ENCODE measurements around the gene PLOD1. TPM values are rescaled to one million over a fixed set of nuclear protein-coding genes. Genes with fewer than 3 reads are reported as not detected.

PLOD1 gene
- total RNA-seq, 1 donor from 2014 or later: 64.4 TPM

DNA sequence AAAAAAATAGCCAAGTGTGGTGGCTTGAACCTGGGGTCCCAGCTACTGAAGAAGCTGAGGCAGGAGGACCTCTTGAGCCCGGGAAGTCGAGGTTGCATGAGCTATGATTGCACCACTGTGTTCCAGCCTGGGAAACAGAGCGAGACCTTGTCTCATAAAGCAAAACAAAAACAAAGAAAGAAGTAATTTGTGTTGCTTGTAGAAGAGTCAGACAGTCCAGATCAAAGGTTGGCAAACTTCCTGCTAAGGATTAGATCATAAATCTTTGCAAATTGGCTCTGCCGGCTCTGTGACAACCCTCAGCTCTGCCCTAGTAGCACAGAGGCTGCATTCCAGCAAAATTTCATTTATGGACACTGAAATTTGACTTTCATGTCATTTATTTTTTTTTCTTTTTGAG, 26.7 kb downstream of the PLOD1 start:
- DNase-seq: no peak
- ATAC-seq: peak; percentile 16
- intact Hi-C loops (cut with micrococcal nuclease): no loop called here

DNA sequence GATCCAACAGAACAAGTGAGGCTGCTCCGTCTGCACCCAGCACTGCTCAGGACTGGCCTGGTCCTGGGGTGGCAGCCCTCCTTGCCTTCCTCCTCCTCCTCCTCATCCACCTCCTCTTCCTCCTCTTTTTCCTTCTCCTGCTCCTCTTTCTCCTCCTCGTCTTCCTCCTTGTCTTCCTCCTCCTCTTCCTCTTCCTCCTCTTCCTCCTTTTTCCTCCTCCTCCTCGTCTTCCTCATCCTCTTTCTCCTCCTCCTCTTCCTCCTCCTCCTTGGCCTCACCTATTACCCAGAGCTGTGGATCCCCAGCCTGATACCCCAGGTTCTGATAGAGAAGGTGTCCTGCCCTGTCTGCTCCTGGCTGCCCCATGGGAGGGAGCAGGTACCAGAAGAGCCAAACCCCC, 29.1 kb downstream of the PLOD1 start:
- no peak for ATAC-seq
- intact Hi-C loops (cut with micrococcal nuclease): no loop called here
- DNase-seq: no peak

DNA sequence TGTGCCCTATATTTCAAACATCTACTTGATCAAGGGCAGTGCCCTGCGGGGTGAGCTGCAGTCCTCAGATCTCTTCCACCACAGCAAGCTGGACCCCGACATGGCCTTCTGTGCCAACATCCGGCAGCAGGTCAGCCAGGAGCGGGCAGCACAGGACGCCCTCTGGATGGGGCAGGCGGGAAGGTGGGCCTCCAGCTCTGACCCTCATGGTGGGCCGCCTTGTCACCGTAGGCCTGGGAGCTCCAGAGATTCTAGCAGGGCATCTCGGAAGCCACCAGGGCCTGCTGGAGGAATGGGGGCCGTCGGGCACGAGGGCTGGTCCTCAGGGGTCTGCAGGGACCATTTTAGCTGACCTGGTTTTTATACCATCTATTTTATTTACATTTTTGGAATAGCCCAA, 30.1 kb downstream of the PLOD1 start:
- intact Hi-C loops (cut with micrococcal nuclease): no loop called here
- no peak for ATAC-seq
- DNase-seq: no peak

DNA sequence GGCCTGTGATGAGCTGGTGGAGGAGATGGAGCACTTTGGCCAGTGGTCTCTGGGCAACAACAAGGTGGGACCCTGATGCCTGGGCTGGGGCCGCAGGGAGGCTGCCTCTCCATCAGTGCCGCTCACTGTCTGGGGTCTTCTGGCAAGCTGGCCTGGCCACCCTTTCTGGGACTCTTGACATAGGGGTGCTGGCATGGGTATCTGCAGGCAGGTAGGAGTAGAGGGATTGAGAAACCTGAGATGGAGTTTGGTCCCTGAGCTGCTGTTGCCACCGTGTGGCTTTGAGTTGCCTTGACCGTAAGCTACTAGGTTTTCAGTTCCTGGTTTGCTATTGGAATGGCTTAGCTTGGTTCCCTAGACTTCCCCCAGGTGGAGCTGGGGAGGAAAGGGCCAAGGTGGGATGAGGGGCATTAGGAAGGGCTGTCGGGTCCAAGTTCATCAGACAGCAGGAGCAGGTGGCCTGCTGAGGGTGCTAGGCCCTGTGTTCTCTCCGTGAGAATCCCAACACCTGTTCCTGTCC, 32.6 kb downstream of the PLOD1 start:
- no peak for DNase-seq
- intact Hi-C loops (cut with micrococcal nuclease): no loop called here
- ATAC-seq: peak; percentile 62

DNA sequence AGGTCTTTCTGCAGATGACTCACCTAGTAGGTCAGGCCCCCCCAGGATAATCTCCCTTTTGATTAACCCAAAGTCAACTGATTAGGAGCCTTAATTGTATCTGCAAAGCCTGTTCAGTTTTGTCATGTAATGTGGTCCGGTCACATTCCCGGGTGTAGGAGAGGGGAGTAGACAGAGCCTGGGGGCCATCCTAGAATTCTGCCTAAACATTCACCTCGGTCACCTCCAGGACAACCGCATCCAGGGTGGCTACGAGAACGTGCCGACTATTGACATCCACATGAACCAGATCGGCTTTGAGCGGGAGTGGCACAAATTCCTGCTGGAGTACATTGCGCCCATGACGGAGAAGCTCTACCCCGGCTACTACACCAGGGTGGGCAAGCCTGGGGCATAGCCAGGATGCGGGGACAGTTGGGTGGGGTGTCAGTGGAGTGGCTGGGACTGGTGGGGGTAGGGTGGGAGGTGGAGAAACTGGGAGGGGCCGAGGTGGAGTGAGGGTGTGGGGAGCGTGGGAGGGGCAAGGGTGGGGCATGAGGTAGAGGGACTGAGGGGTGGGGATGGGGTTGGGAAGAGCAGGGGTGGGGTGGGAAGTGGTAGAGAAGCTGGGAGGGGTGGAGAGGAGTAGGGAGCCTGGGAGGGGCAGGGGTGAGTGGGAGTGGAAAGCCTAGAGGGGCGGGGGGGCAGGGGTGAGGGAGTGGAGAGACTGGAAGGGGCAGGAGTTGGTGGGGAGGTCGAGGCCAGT, 36.1 kb downstream of the PLOD1 start:
- intact Hi-C loops (cut with micrococcal nuclease): no loop called here
- ATAC-seq (no peak), DNase-seq (no peak)

DNA sequence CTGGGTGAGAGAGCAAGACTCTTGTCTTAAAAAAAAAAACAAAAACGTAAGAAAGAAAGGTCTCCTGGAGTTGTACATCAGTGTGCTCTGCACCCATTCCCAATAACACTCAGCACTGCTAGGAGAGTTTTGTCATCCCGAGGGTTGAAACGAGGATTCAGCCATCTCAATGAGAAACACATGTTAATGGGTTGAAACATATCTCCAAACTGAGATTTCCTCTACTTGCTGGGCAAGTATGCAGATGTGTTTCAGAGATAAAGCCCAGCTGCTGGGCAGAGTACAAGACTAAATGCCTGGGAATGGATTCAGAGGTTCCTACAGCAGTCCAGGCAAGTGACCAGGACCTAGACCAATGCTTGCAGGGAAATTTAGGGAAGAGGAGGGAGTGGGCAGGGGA, 43.1 kb downstream of the PLOD1 start:
- ATAC-seq (no peak), DNase-seq (no peak)
- intact Hi-C loops (cut with micrococcal nuclease): loop anchor here (5.0 kb wide), 1 partner anchor 70 kb away; no protein-coding TSS in a partner anchor

DNA sequence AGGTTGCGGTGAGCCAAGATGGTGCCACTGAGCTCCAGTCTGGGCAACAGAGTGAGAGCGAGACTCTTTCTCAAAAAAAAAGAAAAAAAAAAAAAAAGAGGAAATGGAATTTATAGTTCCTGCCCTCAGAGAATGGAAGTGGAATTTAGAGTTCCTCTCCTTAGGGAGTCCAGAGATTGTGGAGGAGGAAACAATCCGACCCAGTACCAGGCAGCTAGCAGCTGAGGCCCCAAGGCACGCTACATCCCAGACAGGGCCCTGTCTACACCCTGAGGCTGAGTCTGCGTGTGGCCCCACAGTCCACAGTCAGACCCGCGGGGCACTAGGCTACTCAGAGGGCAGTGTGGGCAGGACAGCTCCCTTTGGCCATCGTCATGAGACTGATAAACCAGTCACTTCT, 43.8 kb downstream of the PLOD1 start:
- ATAC-seq: no peak
- intact Hi-C loops (cut with micrococcal nuclease): loop anchor here (5.0 kb wide), 1 partner anchor 71 kb away; no protein-coding TSS in a partner anchor
- no peak for DNase-seq

DNA sequence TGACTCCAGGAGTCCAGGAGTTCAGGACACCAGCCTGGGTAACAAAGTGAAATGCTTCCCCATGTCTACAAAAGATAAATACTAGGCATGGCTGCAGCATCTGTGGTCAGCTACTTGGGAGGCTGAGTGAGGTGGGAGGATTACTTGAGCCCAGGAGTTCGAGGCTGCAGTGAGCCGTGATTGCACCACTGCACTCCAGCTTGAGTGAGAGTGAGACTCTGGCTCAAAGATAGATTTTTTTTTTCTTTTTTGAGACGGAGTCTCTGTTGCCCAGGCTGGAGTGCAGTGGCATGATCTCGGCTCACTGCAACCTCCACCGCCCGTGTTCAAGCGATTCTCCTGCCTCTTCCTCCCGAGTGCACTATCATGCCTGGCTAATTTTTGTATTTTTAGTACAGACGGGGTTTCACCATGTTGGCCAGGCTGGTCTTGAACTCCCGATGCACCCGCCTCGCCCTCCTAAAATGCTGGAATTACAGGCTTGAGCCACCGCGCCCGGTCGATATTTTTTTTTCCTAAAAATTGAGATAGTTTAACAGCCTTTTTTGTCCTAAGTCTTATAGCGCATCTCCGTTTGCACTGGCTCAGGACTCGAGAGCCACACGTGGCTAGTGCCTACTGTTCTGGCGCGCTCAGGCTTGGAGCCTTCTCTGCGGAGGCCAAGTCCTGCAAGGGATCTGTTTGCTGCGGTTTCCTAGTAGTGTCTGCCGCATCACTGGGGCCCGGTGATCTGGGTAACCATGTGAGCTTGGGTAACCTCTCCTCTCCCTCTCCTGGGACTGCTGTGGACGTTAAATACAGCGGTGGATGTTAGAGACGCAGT, 44.7 kb downstream of the PLOD1 start:
- ATAC-seq (peak; percentile 40), DNase-seq (no peak)
- intact Hi-C loops (cut with micrococcal nuclease): loop anchor here (5.0 kb wide), 1 partner anchor 72 kb away; no protein-coding TSS in a partner anchor

DNA sequence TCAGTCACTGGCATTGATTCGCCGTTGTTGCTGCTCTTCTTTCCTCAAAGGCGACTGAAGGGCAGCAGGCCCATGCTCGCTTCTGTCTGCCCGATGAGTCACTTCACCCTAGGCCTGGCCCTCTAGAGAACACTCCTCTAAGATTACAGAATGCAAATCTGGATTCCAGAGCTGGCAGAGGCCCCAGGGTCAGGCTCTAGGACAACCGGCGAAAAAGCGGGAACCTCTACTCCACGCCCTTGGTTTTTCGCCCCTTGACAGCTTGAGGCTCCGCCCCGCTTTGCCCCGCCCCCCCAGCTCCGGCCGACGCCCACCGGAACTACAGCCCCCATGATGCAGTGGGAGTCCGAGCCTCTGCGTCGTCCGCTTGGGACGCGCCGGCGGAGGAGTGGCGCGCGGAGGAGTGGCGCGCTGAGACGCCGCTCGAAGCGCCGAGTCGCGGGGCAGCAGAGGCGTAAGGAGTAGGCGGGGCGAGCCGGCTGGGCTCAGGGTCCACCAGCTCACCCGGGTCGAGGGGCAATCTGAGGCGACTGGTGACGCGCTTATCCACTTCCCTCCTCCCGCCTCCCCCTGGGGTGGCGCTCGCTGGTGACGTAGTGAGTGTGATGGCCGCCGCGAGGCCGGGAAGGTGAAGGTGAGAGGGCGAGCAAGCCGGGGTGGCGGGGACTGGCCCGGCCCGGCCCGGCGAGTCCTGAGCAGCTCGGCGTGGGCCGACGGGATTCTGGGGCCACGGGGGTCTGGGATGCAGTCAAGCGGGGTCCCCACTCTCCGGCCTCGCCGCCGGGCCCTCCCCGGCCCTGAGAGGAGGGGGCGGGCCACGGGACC, 45.5 kb downstream of the PLOD1 start, which contains the start of gene MFN2:
Gene MFN2 (plus strand): TSS at position 594 of the 825 bp plus-strand sequence. CDS start 8,725 bp downstream, outside the sequence.
- intact Hi-C loops (cut with micrococcal nuclease): loop anchor here (5.0 kb wide), 1 partner anchor 73 kb away; no protein-coding TSS in a partner anchor
- DNase-seq (peak; percentile 98), ATAC-seq (peak; percentile 88)

DNA sequence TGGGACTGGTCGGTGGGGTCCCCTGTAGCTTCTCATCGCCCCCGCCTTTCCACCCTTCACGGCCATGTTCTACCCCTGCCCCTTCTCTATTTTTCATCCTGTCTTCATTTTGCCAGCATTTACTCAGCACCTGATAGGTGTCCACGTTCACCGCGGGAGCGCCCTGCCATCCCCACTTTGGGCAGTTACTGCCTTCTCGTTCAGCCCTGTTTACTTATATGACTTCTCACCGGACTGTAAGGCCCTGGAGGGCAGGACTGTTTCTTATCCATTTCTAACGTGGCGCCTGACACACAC, 46.1 kb downstream of the PLOD1 start:
- DNase-seq (no peak), ATAC-seq (no peak)
- intact Hi-C loops (cut with micrococcal nuclease): no loop called here

DNA sequence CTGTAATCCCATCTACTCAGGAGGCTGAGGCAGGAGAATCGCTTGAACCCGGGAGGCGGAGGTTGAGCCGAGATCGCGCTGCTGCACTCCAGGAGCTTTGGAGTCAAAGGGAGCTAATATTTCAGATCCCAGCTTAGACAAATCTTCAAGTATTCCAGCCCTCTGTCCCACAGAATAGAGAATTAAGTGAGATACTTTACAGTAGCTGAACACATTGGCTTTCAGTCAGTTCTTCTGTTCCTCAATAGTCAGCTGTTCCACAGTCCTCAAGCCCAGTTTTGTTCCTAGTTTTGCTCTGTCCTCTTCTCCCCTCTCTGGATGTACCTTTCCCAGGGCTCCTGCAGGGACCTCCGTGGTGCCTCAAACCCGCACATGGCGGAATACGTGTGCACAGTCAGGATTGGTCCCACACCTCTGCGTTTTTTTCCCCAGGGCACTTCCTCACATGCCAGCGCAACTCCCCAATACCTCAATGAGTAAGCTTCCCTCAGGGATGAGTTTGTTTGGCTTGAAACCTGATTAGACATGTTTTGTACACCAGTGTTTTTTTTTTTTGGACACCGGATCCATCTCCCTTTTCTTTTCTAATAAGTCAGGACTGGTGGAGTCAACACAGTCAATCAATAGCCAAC, 47.0 kb downstream of the PLOD1 start:
- intact Hi-C loops (cut with micrococcal nuclease): no loop called here
- no peak for ATAC-seq
- no peak for DNase-seq

DNA sequence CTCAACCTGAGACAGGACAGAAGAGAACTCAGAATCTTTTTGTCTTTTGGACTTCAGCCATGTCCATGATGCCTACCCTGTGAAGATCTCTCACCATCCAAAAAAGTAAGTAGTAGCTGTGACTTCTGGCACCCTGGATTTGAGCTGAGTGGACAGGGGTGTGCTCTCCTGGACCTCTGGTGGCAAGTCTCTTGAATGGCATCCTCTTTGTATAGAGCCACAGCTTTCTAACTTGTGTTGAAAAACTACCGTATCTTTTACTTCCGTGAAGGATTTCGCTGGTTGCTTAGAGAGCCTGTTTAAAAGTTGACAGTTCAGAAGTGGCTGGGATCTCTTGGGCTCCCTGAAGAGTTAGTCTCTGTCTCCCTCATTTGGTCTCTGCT, 47.5 kb downstream of the PLOD1 start:
- DNase-seq (no peak), ATAC-seq (no peak)
- intact Hi-C loops (cut with micrococcal nuclease): no loop called here

DNA sequence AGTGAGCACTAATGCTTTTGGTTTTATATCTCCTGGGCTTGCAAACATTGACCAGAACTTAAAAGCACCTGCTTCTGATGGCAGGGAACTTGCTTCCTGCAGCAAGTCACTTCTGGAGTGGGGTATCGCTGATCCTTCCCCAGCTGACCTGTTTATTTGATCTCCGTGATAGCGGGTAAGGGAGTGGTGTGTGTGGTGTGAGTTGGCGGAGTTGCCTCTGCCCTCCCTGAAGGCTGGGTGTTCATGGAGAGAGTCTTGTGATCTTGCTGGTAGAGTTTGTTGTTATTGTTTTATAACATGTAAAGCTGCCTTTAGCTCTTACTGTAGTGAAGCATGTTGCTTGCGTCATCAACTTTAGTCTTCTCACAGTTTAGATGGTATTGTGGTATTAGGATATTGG, 49.6 kb downstream of the PLOD1 start:
- intact Hi-C loops (cut with micrococcal nuclease): no loop called here
- DNase-seq (no peak), ATAC-seq (no peak)

DNA sequence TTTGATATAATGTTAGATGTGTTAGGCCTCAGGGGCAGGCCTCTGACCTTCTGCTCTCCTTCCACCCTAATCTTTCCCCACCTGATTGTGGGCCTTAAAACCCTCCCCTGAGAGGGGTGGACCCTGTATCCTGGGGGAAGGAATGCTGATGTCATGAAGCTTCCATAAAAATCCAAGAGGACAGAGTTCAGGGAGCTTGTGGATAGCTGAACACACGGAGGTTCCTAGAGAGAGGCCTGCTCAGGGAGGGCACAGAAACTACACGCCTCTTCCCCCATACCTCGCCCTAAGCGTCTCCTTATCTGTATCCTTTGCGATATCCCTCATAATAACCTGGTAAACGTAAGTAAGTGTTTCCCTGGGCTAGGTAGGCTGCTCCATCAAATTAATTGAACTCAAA, 50.1 kb downstream of the PLOD1 start:
- ATAC-seq (no peak), DNase-seq (no peak)
- intact Hi-C loops (cut with micrococcal nuclease): no loop called here

DNA sequence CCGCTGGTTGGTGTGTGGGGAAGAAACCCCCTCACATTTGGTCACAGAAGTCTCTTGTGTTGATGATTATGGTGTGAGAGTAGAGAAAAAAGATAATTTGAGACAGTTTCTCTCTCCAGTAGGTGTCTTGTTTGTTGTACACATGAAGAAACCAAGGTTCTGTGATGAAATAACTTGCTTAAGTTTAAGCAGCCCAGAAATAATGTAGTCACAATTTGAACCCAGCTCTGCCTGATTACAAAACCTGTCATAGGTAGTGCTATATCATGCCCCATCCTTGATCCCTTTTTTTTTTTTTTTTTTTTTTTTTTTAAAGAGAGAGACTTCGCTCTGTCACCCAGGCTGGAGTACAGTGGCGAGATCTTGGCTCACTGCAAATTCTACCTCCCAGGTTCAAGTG, 50.7 kb downstream of the PLOD1 start:
- intact Hi-C loops (cut with micrococcal nuclease): no loop called here
- ATAC-seq (no peak), DNase-seq (no peak)

DNA sequence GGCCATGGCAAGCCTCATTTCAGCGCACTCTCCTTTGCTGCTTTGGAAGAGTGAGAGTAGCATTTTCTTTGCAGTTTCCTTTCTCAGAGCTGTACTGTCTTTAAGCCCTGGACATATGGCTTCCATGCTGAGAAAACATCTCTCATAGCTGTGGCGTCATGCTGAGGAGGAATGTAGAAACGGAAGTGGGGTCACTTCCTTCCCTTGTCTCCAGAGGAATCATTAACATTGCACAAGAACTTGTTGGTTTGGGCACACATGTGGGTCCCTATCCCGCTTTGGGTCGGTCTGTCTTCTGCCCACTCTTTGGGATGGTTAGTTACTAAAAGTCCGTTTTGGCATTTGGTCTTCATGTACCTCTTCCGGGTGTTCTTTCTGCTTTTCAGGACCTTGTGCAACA, 51.3 kb downstream of the PLOD1 start:
- ATAC-seq: no peak
- no peak for DNase-seq
- intact Hi-C loops (cut with micrococcal nuclease): no loop called here

DNA sequence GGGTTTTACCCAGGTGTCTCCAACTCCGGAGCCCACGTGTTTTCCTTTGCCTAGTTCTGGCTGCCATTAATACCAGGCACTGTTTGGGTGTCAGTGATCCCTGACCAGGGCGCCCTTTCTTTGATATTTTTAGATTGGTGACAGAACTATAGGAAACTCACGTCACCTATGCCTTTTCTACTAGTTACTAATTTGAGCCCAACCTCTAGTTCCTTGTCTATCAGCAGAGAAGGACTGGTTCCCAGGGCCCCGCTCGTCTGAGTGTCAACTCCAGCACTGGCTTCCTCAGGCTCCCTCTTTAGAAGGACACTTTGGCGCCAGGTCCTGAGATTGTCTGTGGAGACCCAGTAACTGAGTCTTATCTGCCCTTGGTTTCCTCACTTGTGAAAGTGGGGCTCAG, 55.2 kb downstream of the PLOD1 start:
- intact Hi-C loops (cut with micrococcal nuclease): no loop called here
- ATAC-seq: peak; percentile 72
- DNase-seq: peak; percentile 58

DNA sequence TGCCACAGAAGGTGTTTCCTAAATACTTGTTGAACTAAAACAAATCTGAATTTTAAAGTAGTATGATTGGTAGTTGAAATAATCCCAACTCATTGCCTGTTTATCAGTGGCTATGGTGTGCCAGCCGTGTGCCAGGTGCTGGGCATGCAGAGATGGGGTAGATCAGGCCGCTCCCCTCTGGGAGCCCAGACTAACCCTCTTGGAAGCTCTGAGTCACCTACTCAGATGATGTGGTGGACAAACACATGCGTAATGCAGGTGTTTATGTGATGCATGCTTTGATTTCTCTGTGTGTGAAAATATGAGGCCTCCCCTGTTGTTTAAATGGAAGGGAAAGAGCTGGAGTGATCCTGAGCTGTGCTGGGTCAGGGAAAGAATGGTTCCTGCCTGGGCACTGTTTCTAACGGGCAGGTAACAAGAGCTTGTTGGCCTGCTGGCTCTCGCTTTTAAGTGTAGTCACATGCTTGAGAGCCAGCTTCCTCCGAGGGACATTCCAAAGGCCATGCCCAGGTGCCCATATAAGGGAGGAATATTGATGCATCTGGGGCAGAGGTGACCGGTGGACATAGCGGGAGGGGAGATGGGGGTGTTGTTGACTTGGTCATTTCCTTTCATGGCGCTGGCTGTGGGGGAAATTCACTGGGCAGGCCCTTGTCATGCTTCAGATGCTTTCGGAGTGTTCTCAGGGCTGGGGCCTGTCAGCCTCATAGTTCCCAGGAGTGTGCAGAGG, 56.0 kb downstream of the PLOD1 start:
- intact Hi-C loops (cut with micrococcal nuclease): no loop called here
- ATAC-seq: peak; percentile 89
- peak; percentile 77 for DNase-seq

Measured in left ventricle myocardium superior (tissue), 1 donor.